ENCODE measurements around the gene NR2F2. TPM values are rescaled to one million over a fixed set of nuclear protein-coding genes. Genes with fewer than 3 reads are reported as not detected.

Gene NR2F2
- polyA plus RNA-seq, 1 experiment, result 63.1 TPM

DNA sequence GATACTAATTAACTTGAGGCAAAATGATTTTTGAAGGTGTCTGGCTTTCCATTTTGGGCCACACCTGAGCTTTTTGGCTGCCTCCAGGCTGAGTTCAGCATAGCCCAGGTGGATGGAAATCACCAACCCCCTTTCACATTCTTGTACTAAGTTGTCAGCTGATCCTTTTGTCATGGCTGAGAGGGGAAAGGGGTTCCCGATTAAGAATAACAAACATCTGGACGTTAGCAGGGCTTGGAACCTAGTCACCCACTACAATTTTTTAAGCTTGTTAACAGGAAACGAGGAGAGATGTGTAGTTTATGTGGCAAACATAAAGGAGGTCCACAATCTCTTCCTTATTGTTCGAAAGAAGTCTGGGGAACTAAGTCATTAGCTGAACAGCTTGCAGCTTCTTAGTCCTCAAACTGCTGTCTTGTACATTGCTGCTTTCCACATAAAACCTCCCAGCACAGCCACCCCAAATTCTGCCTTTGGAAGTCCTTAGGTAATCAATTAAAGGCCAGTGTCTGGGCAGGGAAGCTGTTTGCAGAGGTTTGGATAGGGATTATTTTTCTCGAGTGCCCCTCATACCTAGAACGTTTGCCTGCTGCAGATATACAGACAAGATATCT lies 5.0 kb downstream of the NR2F2 start:
- TF ChIP-seq, protein P1, sequence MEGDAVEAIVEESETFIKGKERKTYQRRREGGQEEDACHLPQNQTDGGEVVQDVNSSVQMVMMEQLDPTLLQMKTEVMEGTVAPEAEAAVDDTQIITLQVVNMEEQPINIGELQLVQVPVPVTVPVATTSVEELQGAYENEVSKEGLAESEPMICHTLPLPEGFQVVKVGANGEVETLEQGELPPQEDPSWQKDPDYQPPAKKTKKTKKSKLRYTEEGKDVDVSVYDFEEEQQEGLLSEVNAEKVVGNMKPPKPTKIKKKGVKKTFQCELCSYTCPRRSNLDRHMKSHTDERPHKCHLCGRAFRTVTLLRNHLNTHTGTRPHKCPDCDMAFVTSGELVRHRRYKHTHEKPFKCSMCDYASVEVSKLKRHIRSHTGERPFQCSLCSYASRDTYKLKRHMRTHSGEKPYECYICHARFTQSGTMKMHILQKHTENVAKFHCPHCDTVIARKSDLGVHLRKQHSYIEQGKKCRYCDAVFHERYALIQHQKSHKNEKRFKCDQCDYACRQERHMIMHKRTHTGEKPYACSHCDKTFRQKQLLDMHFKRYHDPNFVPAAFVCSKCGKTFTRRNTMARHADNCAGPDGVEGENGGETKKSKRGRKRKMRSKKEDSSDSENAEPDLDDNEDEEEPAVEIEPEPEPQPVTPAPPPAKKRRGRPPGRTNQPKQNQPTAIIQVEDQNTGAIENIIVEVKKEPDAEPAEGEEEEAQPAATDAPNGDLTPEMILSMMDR (IDR thresholded peaks at IDR 0.05; ENCODE audit: low read depth, low read length), result no peak
- Histone ChIP-seq H3K27ac (ENCODE audit: low read depth, low read length) (peak overlapping the region; percentile 78), H3K27me3 (ENCODE audit: control insufficient read depth, insufficient read depth, low read length) (no peaks in the 10 kb centered on the region), H3K4me3 (ENCODE audit: low read depth, low read length) (peak overlapping the region; percentile 75), H3K9me3 (ENCODE audit: control insufficient read depth, insufficient read depth, low read length) (peaks cover 9% of the 10 kb centered on the region; the same call in 1 of the 2 replicates)
- CTCF ChIA-PET, result interaction anchor here (0.7 to 1.6 kb wide), 5 partner anchors 9 to 1312 kb away, joined by 3 to 6 read pairs (median 3); no protein-coding TSS in a partner anchor
- no peak for DNase-seq (ENCODE audit: low read depth, low spot score)
- POLR2A ChIA-PET, result interaction anchor here (1.1 to 3.1 kb wide), 4 partner anchors 8 to 92 kb away, joined by 3 to 13 read pairs (median 6); no protein-coding TSS in a partner anchor

DNA sequence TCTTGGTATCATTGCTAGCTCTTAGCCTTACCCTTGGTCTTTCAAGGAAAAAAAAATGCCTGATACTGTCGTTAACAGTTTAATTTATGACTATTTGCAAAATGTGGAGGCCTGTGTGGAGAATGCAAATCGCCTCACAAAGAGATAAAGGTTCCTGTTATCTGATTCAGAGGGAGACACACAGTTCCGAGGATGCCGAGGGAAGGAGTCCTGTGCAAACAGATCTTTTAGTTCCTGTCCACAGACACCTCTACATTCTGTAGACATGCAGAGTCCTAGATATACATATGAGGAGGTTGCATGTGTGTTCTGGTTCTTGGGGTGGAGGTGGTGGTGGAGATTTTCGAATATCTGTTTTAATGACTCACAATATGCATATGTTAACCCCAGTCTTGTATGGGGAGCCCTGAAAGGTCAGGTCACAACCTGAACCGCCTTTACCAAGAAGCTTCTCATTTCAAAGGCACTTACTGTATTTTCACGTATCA lies 5.7 kb downstream of the NR2F2 start:
- Histone ChIP-seq H3K27ac (ENCODE audit: low read depth, low read length) (peak overlapping the region; percentile 78), H3K27me3 (ENCODE audit: control insufficient read depth, insufficient read depth, low read length) (no peaks in the 10 kb centered on the region), H3K9me3 (ENCODE audit: control insufficient read depth, insufficient read depth, low read length) (peaks cover 9% of the 10 kb centered on the region; the same call in 1 of the 2 replicates), H3K4me3 (ENCODE audit: low read depth, low read length) (peak overlapping the region; percentile 75)
- ChIA-PET POLR2A (interaction anchor here (0.7 to 3.1 kb wide), 8 partner anchors 9 to 1084 kb away, joined by 3 to 13 read pairs (median 3); no protein-coding TSS in a partner anchor), CTCF (interaction anchor here (0.7 to 1.6 kb wide), 10 partner anchors 8 to 1312 kb away, joined by 3 to 6 read pairs (median 4); no protein-coding TSS in a partner anchor)
- TF ChIP-seq, protein P1 (IDR thresholded peaks at IDR 0.05; ENCODE audit: low read depth, low read length), result no peak
- no peak for DNase-seq (ENCODE audit: low read depth, low spot score)

DNA sequence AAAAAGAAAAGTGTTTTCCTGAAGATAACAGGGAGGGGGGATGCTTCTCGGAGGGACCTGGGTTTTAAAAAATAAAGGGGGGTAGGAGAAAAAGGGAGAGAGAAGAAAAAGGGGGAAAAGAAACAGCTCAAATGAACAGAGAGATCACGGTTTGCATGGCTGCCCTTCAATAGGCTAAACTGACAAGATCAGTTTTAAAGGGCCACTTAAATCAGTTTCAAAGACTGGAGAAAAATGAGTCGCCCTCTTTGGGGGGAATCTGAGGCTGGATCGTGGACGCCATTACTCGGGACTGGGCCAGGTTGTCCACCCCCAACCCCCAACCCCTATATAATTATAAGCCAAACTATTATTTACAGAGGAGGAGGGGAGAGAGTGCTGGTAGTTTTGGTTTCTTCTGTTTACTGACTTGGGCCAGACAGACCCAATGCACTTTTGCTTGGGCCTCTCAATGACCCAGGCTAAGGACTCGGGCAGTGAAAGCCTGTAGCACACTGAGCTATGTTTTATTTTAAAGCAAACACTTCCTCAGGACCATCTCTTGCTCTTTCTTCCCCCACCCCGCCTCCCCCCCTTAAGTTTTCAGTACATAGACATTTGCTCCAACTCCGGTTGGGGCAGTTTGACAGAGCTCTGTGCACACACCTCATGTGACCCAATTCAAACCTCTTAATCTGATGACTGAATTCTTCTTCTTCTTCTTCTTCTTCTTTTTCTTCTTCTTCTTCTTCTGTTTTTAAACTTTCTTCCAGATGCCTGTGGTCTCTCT lies 6.3 kb downstream of the NR2F2 start:
- ChIA-PET POLR2A (interaction anchor here (0.7 to 3.1 kb wide), 10 partner anchors 8 to 1084 kb away, joined by 3 to 13 read pairs (median 4); no protein-coding TSS in a partner anchor), CTCF (interaction anchor here (0.6 to 1.6 kb wide), 9 partner anchors 8 to 1313 kb away, joined by 3 to 6 read pairs (median 3); no protein-coding TSS in a partner anchor)
- peaks cover 9% of the 10 kb centered on the region; the same call in 1 of the 2 replicates for H3K9me3 ChIP-seq (ENCODE audit: control insufficient read depth, insufficient read depth, low read length)
- TF ChIP-seq, protein P1 (IDR thresholded peaks at IDR 0.05; ENCODE audit: low read depth, low read length), result no peak
- no peaks in the 10 kb centered on the region for H3K27me3 ChIP-seq (ENCODE audit: control insufficient read depth, insufficient read depth, low read length)
- H3K4me3 ChIP-seq (ENCODE audit: low read depth, low read length), result peak overlapping the region; percentile 75
- DNase-seq (ENCODE audit: low read depth, low spot score), result no peak
- peak overlapping the region; percentile 78 for H3K27ac ChIP-seq (ENCODE audit: low read depth, low read length)

DNA sequence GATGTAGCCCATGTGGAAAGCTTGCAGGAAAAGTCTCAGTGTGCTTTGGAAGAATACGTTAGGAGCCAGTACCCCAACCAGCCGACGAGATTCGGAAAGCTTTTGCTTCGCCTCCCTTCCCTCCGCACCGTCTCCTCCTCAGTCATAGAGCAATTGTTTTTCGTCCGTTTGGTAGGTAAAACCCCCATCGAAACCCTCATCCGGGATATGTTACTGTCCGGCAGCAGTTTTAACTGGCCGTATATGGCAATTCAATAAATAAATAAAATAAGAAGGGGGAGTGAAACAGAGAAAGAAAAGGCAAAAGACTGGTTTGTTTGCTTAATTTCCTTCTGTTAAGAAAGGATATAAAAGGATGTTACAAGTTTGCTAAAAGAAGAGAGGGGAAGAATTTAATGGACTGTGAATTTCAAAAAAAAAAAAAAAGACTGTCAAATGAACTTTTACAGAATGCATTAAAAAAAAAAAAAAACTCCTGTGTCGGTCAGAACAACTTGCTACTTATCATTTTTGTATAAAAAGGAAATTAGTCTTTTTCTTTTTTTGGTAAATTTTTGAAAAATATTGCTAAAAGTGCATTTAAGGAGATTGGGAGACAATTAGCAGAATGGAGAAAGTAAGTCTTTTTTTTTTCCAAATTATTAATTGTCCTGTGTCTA lies 7.0 kb downstream of the NR2F2 start:
- TF ChIP-seq, protein P1 (IDR thresholded peaks at IDR 0.05; ENCODE audit: low read depth, low read length), result no peak
- ChIA-PET POLR2A (interaction anchor here (0.7 to 3.1 kb wide), 9 partner anchors 8 to 1085 kb away, joined by 3 to 13 read pairs (median 4); no protein-coding TSS in a partner anchor), CTCF (interaction anchor here (0.6 to 2.4 kb wide), 3 partner anchors 10 to 17 kb away, joined by 4 to 14 read pairs (median 5); no protein-coding TSS in a partner anchor)
- H3K27me3 ChIP-seq (ENCODE audit: control insufficient read depth, insufficient read depth, low read length), result no peaks in the 10 kb centered on the region
- H3K9me3 ChIP-seq (ENCODE audit: control insufficient read depth, insufficient read depth, low read length), result peaks cover 9% of the 10 kb centered on the region; the same call in 1 of the 2 replicates
- peak overlapping the region; percentile 78 for H3K27ac ChIP-seq (ENCODE audit: low read depth, low read length)
- no peak for DNase-seq (ENCODE audit: low read depth, low spot score)
- peak overlapping the region; percentile 75 for H3K4me3 ChIP-seq (ENCODE audit: low read depth, low read length)
